ENCODE results near the gene EFCAB13.

The EFCAB13 gene

DNA sequence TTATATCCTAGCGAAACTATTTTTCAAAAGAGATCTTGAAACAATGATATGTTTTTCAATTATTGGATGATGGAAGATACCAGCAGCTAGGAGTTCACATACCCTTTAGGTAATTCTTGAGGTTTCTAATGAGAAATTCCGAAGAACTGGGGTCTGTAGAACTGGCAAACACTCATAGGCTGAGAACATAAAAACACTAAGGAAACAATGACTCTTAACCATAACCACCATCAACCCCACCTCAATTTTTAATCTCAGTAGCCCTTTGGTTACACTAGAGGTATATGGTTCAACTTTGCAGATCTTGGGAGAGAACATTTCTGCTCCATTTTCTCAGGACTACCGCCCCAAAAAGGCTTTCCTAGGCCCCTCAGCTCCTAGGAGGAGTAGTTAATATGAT, 141.4 kb downstream of the EFCAB13 start:
- TF ChIP-seq TAF1 (IDR thresholded peaks at IDR 0.05; ENCODE audit: borderline replicate concordance, insufficient read depth, low read length) (no peak), POLR2AphosphoS5 (IDR thresholded peaks at IDR 0.05; ENCODE audit: low read depth, low read length) (no peak), SIN3A (IDR thresholded peaks at IDR 0.05; ENCODE audit: borderline replicate concordance, insufficient read depth, low read length) (no peak), REST (IDR thresholded peaks at IDR 0.05; ENCODE audit: insufficient read depth in 1 of 2, low read depth in 2 of 2, low read length in 2 of 2) (no peak), FOXP2 (optimal IDR thresholded peaks at IDR 0.05; ENCODE audit: borderline replicate concordance, extremely low read depth, extremely low read length, insufficient read depth) (no peak)

- TF ChIP-seq TAF1 (IDR thresholded peaks at IDR 0.05; ENCODE audit: borderline replicate concordance, insufficient read depth, low read length) (no peak), POLR2AphosphoS5 (IDR thresholded peaks at IDR 0.05; ENCODE audit: low read depth, low read length) (no peak), FOXP2 (optimal IDR thresholded peaks at IDR 0.05; ENCODE audit: borderline replicate concordance, extremely low read depth, extremely low read length, insufficient read depth) (no peak), REST (IDR thresholded peaks at IDR 0.05; ENCODE audit: insufficient read depth in 1 of 2, low read depth in 2 of 2, low read length in 2 of 2) (no peak), SIN3A (IDR thresholded peaks at IDR 0.05; ENCODE audit: borderline replicate concordance, insufficient read depth, low read length) (no peak)
Observed at GRCh38 chr17:47470836-47471235, 147.1 kb downstream of the EFCAB13 start.

Data from PFSK-1 (cell line).